ENCODE results near the gene GSG1L2.

Gene GSG1L2

GRCh38 chr17:9810100-9810949, 11.6 kb downstream of the GSG1L2 start:
- Histone ChIP-seq H3K4me1 (ENCODE audit: control insufficient read depth, insufficient read depth, low read length, poor library complexity, severe bottlenecking) (peaks cover 4% of the 10 kb centered on the region), H3K27ac (ENCODE audit: low read depth, low read length, severe bottlenecking) (no peak overlapping the region), H3K9me3 (ENCODE audit: control insufficient read depth, low read length) (no peaks in the 10 kb centered on the region), H3K4me3 (ENCODE audit: extremely low read depth, insufficient read depth, low read length, poor library complexity, severe bottlenecking) (no peak overlapping the region), H3K36me3 (ENCODE audit: control insufficient read depth, insufficient read depth, low read length) (no peaks in the 10 kb centered on the region)
- WGBS, 2 experiments (ENCODE audit: insufficient coverage in 2 of 2): 65 to 100% methylated on average over 2 of the region's 4 CpGs

DNA sequence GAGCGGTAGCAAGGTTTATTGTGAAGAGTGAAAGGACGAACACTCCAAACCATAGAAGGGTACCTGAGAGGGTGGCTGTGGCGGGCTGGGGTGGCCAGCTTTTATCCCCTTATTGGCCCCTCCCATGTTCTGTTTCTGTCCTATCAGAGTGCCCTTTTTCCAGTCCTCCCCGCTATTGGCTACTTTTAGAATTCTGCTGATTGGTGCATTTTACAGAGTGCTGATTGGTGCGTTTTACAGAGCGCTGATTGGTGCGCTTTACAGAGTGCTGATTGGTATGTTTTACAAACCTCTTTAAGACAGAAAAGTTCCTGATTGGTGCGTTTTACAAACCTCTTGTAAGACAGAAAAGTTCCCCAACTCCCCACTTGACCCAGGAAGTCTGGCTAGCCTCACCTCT, 12.5 kb downstream of the GSG1L2 start:
- H3K4me3 ChIP-seq (ENCODE audit: extremely low read depth, insufficient read depth, low read length, poor library complexity, severe bottlenecking): no peak overlapping the region
- 85 to 90% methylated on average over 2 to 7 of the region's 8 CpGs for WGBS, 2 experiments (ENCODE audit: insufficient coverage in 2 of 2)
- no peak overlapping the region for H3K27ac ChIP-seq (ENCODE audit: low read depth, low read length, severe bottlenecking)
- no peaks in the 10 kb centered on the region for H3K36me3 ChIP-seq (ENCODE audit: control insufficient read depth, insufficient read depth, low read length)
- no peaks in the 10 kb centered on the region for H3K9me3 ChIP-seq (ENCODE audit: control insufficient read depth, low read length)
- H3K4me1 ChIP-seq (ENCODE audit: control insufficient read depth, insufficient read depth, low read length, poor library complexity, severe bottlenecking): peaks cover 4% of the 10 kb centered on the region

DNA sequence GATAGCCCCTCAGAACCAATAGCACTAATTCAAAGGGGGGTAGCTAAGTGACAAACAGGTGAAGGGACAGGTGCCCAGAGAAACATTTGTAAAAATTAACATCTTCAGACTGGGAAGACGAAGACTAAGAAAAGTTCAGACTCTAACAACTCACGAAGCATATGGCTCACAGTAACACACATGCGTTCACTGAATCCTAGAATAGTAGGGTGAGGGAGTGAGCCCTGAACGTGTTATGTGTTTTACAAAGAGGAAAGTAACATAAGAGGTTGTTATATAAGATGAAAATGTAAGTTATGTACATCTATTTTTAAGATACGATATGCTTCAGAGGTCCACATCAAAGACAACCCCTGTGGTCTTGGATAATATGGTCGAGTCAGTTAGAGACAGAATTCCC, 15.2 kb downstream of the GSG1L2 start:
- Histone ChIP-seq H3K36me3 (ENCODE audit: control insufficient read depth, insufficient read depth, low read length) (no peaks in the 10 kb centered on the region), H3K9me3 (ENCODE audit: control insufficient read depth, low read length) (no peaks in the 10 kb centered on the region), H3K27ac (ENCODE audit: low read depth, low read length, severe bottlenecking) (no peak overlapping the region), H3K4me3 (ENCODE audit: extremely low read depth, insufficient read depth, low read length, poor library complexity, severe bottlenecking) (no peak overlapping the region), H3K4me1 (ENCODE audit: control insufficient read depth, insufficient read depth, low read length, poor library complexity, severe bottlenecking) (peaks cover 4% of the 10 kb centered on the region)
- 81 to 91% methylated on average over 4 to 5 of the region's 6 CpGs for WGBS, 2 experiments (ENCODE audit: insufficient coverage in 2 of 2)

GRCh38 chr17:9805769-9806168, 16.1 kb downstream of the GSG1L2 start:
- WGBS, 2 experiments (ENCODE audit: insufficient coverage in 2 of 2): 91 to 93% methylated on average over 4 of the region's 4 CpGs
- H3K27ac ChIP-seq (ENCODE audit: low read depth, low read length, severe bottlenecking): no peak overlapping the region
- H3K36me3 ChIP-seq (ENCODE audit: control insufficient read depth, insufficient read depth, low read length): no peaks in the 10 kb centered on the region
- no peaks in the 10 kb centered on the region for H3K9me3 ChIP-seq (ENCODE audit: control insufficient read depth, low read length)
- H3K4me3 ChIP-seq (ENCODE audit: extremely low read depth, insufficient read depth, low read length, poor library complexity, severe bottlenecking): no peak overlapping the region
- H3K4me1 ChIP-seq (ENCODE audit: control insufficient read depth, insufficient read depth, low read length, poor library complexity, severe bottlenecking): no peaks in the 10 kb centered on the region

GRCh38 chr17:9802697-9803096, 19.2 kb downstream of the GSG1L2 start:
- Histone ChIP-seq H3K4me1 (ENCODE audit: control insufficient read depth, insufficient read depth, low read length, poor library complexity, severe bottlenecking) (no peaks in the 10 kb centered on the region), H3K36me3 (ENCODE audit: control insufficient read depth, insufficient read depth, low read length) (no peaks in the 10 kb centered on the region), H3K27ac (ENCODE audit: low read depth, low read length, severe bottlenecking) (no peak overlapping the region), H3K9me3 (ENCODE audit: control insufficient read depth, low read length) (no peaks in the 10 kb centered on the region), H3K4me3 (ENCODE audit: extremely low read depth, insufficient read depth, low read length, poor library complexity, severe bottlenecking) (no peak overlapping the region)
- 83 to 88% methylated on average over 4 of the region's 4 CpGs for WGBS, 2 experiments (ENCODE audit: insufficient coverage in 2 of 2)

- WGBS, 2 experiments (ENCODE audit: insufficient coverage in 2 of 2): 86 to 88% methylated on average over 13 of the region's 13 CpGs
- no peaks in the 10 kb centered on the region for H3K36me3 ChIP-seq (ENCODE audit: control insufficient read depth, insufficient read depth, low read length)
- H3K4me1 ChIP-seq (ENCODE audit: control insufficient read depth, insufficient read depth, low read length, poor library complexity, severe bottlenecking): no peaks in the 10 kb centered on the region
- no peaks in the 10 kb centered on the region for H3K9me3 ChIP-seq (ENCODE audit: control insufficient read depth, low read length)
- no peak overlapping the region for H3K27ac ChIP-seq (ENCODE audit: low read depth, low read length, severe bottlenecking)
- no peak overlapping the region for H3K4me3 ChIP-seq (ENCODE audit: extremely low read depth, insufficient read depth, low read length, poor library complexity, severe bottlenecking)
Observed at GRCh38 chr17:9802294-9802693, 19.6 kb downstream of the GSG1L2 start.

- Histone ChIP-seq H3K9me3 (ENCODE audit: control insufficient read depth, low read length) (no peaks in the 10 kb centered on the region), H3K36me3 (ENCODE audit: control insufficient read depth, insufficient read depth, low read length) (no peaks in the 10 kb centered on the region), H3K4me1 (ENCODE audit: control insufficient read depth, insufficient read depth, low read length, poor library complexity, severe bottlenecking) (no peaks in the 10 kb centered on the region), H3K27ac (ENCODE audit: low read depth, low read length, severe bottlenecking) (no peak overlapping the region), H3K4me3 (ENCODE audit: extremely low read depth, insufficient read depth, low read length, poor library complexity, severe bottlenecking) (no peak overlapping the region)
- no CpG with 5 or more reads among the region's 2 CpGs for WGBS, 2 experiments (ENCODE audit: insufficient coverage in 2 of 2)
Observed at GRCh38 chr17:9801505-9801904, 20.4 kb downstream of the GSG1L2 start.

DNA sequence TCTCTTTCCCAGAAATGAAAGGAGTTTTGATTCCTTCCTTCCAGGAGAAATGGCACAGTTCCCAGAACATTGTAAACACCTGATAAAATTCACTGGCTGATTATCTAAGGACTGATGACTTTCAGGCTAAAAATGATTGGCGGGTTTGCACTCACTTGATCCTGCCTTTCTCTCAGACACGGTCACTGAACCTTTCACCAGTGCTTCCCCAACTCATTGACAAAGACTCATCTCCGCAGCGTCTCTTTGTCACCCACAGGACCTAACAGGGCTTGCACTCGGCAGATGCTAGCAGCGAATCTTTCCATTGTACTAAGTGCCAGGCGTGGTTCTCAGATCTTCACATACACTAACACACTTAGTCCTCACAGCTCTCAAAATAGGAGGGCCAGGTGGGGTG, 23.2 kb downstream of the GSG1L2 start:
- no peaks in the 10 kb centered on the region for H3K36me3 ChIP-seq (ENCODE audit: control insufficient read depth, insufficient read depth, low read length)
- no peaks in the 10 kb centered on the region for H3K4me1 ChIP-seq (ENCODE audit: control insufficient read depth, insufficient read depth, low read length, poor library complexity, severe bottlenecking)
- H3K4me3 ChIP-seq (ENCODE audit: extremely low read depth, insufficient read depth, low read length, poor library complexity, severe bottlenecking): no peak overlapping the region
- no peak overlapping the region for H3K27ac ChIP-seq (ENCODE audit: low read depth, low read length, severe bottlenecking)
- 86 to 97% methylated on average over 4 to 5 of the region's 7 CpGs for WGBS, 2 experiments (ENCODE audit: insufficient coverage in 2 of 2)
- H3K9me3 ChIP-seq (ENCODE audit: control insufficient read depth, low read length): no peaks in the 10 kb centered on the region

- 75 to 91% methylated on average over 3 of the region's 3 CpGs for WGBS, 2 experiments (ENCODE audit: insufficient coverage in 2 of 2)
- H3K4me3 ChIP-seq (ENCODE audit: extremely low read depth, insufficient read depth, low read length, poor library complexity, severe bottlenecking): no peak overlapping the region
Observed at GRCh38 chr17:9798008-9798407, 23.9 kb downstream of the GSG1L2 start.

DNA sequence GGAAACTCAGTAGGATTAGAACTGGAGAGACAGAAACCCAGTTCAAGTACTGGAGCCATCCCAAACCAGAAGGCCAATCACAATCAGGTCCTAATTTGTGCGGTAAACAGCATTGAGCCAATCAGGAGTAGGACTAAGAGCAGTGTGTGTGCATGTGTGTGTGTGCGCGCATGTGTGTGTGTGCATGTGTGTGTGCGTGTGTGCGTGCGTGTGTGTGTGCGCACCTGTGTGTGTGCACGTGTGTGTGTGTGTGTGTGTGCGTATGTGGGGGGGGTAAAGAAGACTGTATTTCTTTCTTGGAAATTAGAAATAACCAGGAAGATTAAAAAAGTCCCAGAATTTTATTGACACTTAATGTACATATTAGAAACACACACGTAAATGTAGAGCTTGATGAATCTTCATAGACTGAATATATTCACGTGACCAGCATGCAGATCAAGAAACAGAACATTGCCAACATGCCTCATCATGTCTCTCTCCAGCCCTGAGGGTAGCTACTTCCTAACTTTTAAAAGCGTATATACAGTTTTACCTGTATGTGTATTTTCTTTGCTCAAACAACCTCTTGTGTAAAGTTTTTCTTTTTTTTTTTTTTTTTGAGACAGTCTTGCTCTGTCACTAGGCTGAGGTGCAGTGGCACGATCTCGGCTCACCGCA, 29.6 kb downstream of the GSG1L2 start:
- Histone ChIP-seq H3K36me3 (ENCODE audit: control insufficient read depth, insufficient read depth, low read length) (no peaks in the 10 kb centered on the region), H3K4me3 (ENCODE audit: extremely low read depth, insufficient read depth, low read length, poor library complexity, severe bottlenecking) (no peak overlapping the region), H3K27ac (ENCODE audit: low read depth, low read length, severe bottlenecking) (no peak overlapping the region), H3K4me1 (ENCODE audit: control insufficient read depth, insufficient read depth, low read length, poor library complexity, severe bottlenecking) (no peaks in the 10 kb centered on the region), H3K9me3 (ENCODE audit: control insufficient read depth, low read length) (no peaks in the 10 kb centered on the region)
- WGBS, 2 experiments (ENCODE audit: insufficient coverage in 2 of 2): 93 to 95% methylated on average over 5 to 9 of the region's 15 CpGs

More at GRCh38 chr17:9798008-9798407, 23.9 kb downstream of the GSG1L2 start:
- no peaks in the 10 kb centered on the region for H3K4me1 ChIP-seq (ENCODE audit: control insufficient read depth, insufficient read depth, low read length, poor library complexity, severe bottlenecking)
- H3K27ac ChIP-seq (ENCODE audit: low read depth, low read length, severe bottlenecking): no peak overlapping the region
- no peaks in the 10 kb centered on the region for H3K36me3 ChIP-seq (ENCODE audit: control insufficient read depth, insufficient read depth, low read length)
- H3K9me3 ChIP-seq (ENCODE audit: control insufficient read depth, low read length): no peaks in the 10 kb centered on the region
